Endothelial cell (in vitro differentiated cells): ENCODE measurements around the gene MPND. TPM values are rescaled to one million over a fixed set of nuclear protein-coding genes. Genes with fewer than 3 reads are reported as not detected.
A peak's percentile ranks its signal among the peaks of the same experiment; 100 is the strongest.
"Not testable (repeated sequence)": the region's sequence is repeated elsewhere in the genome, so short reads cannot be mapped to it uniquely, and the experiment has no call there.

Experiments
- DNase-seq: peaks from one replicate; pipeline ENCODE4 v3.0.0; 2021; ENCODE audit warnings: low spot score
- H3K27ac Mint-ChIP-seq: one replicate; pipeline ENCODE4 v1.8.0; 2021; ENCODE audit warnings: mixed read lengths, inconsistent platforms; ENCODE audit not compliant: unreplicated experiment
- H3K27me3 Mint-ChIP-seq: one replicate; pipeline ENCODE4 v1.8.0; 2021; ENCODE audit warnings: mild to moderate bottlenecking, moderate library complexity, mixed read lengths, inconsistent platforms; ENCODE audit not compliant: unreplicated experiment
- H3K36me3 Mint-ChIP-seq: one replicate; pipeline ENCODE4 v1.8.0; 2021; ENCODE audit warnings: mild to moderate bottlenecking, low read depth, mixed read lengths, inconsistent platforms; ENCODE audit not compliant: unreplicated experiment
- H3K4me1 Mint-ChIP-seq: one replicate; pipeline ENCODE4 v1.8.0; 2021; ENCODE audit warnings: mild to moderate bottlenecking, mixed read lengths, inconsistent platforms; ENCODE audit not compliant: unreplicated experiment
- H3K4me3 Mint-ChIP-seq: one replicate; pipeline ENCODE4 v1.8.0; 2021; ENCODE audit warnings: mild to moderate bottlenecking, mixed read lengths, inconsistent platforms; ENCODE audit not compliant: unreplicated experiment
- H3K9me3 Mint-ChIP-seq: one replicate; pipeline ENCODE4 v1.8.0; 2021; ENCODE audit warnings: mixed read lengths, inconsistent platforms; ENCODE audit not compliant: unreplicated experiment
- CTCF ChIP-seq: fragments of 200-600 bp; sonication (generic); IDR thresholded peaks from one replicate; pipeline ENCODE4 v1.5.0; 2021; ENCODE audit warnings: antibody characterized with exemption; ENCODE audit not compliant: unreplicated experiment
- total RNA-seq: library from RNA; stranded (reverse); fragmentation: NEBNext Ultra II Directional; extraction: Animal tissue kit (Norgen Biotek cat#: 25700); gene quantifications from one replicate; pipeline ENCODE4 v1.2.1, GENCODE V29; 2021; ENCODE audit not compliant: unreplicated experiment

Gene MPND
- total RNA-seq, 1 donor from 2014 or later = 18.3 TPM

GRCh38 chr19:4326215-4326836, 17.0 kb upstream of the MPND start:
- H3K27me3 Mint-ChIP-seq = peaks cover 9% of the 10 kb centered on the region
- peak overlapping the region; percentile 37 for H3K4me3 Mint-ChIP-seq
- TF ChIP-seq CTCF = no peak
- H3K4me1 Mint-ChIP-seq = no peaks in the 10 kb centered on the region
- DNase-seq = no peak
- H3K36me3 Mint-ChIP-seq = peaks cover 23% of the 10 kb centered on the region
- H3K27ac Mint-ChIP-seq = no peak overlapping the region
- no peaks in the 10 kb centered on the region for H3K9me3 Mint-ChIP-seq

GRCh38 chr19:4326837-4327251, 16.5 kb upstream of the MPND start:
- Mint-ChIP-seq H3K4me1 (no peaks in the 10 kb centered on the region), H3K27me3 (peaks cover 9% of the 10 kb centered on the region), H3K36me3 (peaks cover 18% of the 10 kb centered on the region), H3K9me3 (no peaks in the 10 kb centered on the region), H3K27ac (no peak overlapping the region), H3K4me3 (peak overlapping the region; percentile 82)
- TF ChIP-seq CTCF = no peak
- DNase-seq = no peak

- Mint-ChIP-seq H3K27ac (no peak overlapping the region), H3K27me3 (peaks cover 9% of the 10 kb centered on the region), H3K9me3 (no peaks in the 10 kb centered on the region), H3K36me3 (peaks cover 14% of the 10 kb centered on the region), H3K4me3 (peak overlapping the region; percentile 82), H3K4me1 (no peaks in the 10 kb centered on the region)
- TF ChIP-seq CTCF = no peak
- peak; percentile 67 for DNase-seq
Observed at GRCh38 chr19:4327252-4327876, 16.0 kb upstream of the MPND start.

- no peak for DNase-seq
- no peak for TF ChIP-seq CTCF
- Mint-ChIP-seq H3K27me3 (peaks cover 9% of the 10 kb centered on the region), H3K36me3 (peaks cover 14% of the 10 kb centered on the region), H3K9me3 (no peaks in the 10 kb centered on the region), H3K4me3 (peak overlapping the region; percentile 82), H3K4me1 (no peaks in the 10 kb centered on the region), H3K27ac (no peak overlapping the region)
Observed at GRCh38 chr19:4327877-4328242, 15.5 kb upstream of the MPND start.

- H3K4me3 Mint-ChIP-seq = no peak overlapping the region
Observed at GRCh38 chr19:4328243-4328990, 14.9 kb upstream of the MPND start.

GRCh38 chr19:4328991-4329681, 14.2 kb upstream of the MPND start:
- not testable (repeated sequence) for DNase-seq, H3K27ac Mint-ChIP-seq, H3K27me3 Mint-ChIP-seq, H3K4me1 Mint-ChIP-seq, H3K9me3 Mint-ChIP-seq
- H3K36me3 Mint-ChIP-seq = peaks cover 18% of the 10 kb centered on the region
- H3K4me3 Mint-ChIP-seq = peak overlapping the region; percentile 24

More at GRCh38 chr19:4328243-4328990, 14.9 kb upstream of the MPND start:
- Mint-ChIP-seq H3K9me3 (no peaks in the 10 kb centered on the region), H3K27me3 (peaks cover 9% of the 10 kb centered on the region), H3K4me1 (no peaks in the 10 kb centered on the region), H3K36me3 (peaks cover 14% of the 10 kb centered on the region), H3K27ac (no peak overlapping the region)
- no peak for TF ChIP-seq CTCF
- peak; percentile 96 for DNase-seq
